ENCODE data around the gene CTBP2.

The CTBP2 gene

DNA sequence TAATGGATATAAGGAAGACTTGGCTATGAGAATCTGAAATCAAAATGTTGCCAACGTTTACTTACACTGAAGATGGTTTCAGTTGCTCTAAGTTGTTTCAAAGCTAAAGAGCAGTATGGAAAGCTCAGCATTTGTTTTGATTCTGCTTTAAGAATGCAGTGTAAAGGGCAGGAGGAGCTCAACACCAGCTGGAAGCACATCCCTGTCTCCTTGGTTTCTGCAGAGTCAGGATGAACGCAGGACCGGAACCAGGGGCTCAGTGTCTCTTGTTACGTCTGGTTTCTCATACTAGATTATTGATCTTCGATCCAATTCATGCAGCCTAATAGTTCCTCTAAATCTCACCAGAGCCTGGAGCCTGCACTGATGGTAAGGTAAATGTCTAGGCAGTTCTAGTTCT lies 194.4 kb downstream of the CTBP2 start:
- no peak overlapping the region for H3K4me3 ChIP-seq (ENCODE audit: low read length in 2 of 2)
- H3K9me3 ChIP-seq (ENCODE audit: control insufficient read depth in 2 of 2, low read length in 2 of 2) = no peaks in the 10 kb centered on the region
- peaks cover 0 to 2% of the 10 kb centered on the region in 2 donors for H3K4me1 ChIP-seq (ENCODE audit: control insufficient read depth in 2 of 2, insufficient read depth in 2 of 2, low read length in 2 of 2)
- no peak overlapping the region for H3K9ac ChIP-seq (ENCODE audit: low read depth in 1 of 2, low read length in 2 of 2)
- H3K27me3 ChIP-seq (ENCODE audit: control insufficient read depth in 2 of 2, insufficient read depth in 2 of 2, low read length in 2 of 2) = no peaks in the 10 kb centered on the region
- H3K27ac ChIP-seq (ENCODE audit: low read depth in 2 of 2, low read length in 2 of 2) = no peak overlapping the region
- H3K36me3 ChIP-seq (ENCODE audit: control insufficient read depth in 2 of 2, insufficient read depth in 2 of 2, low read length in 2 of 2) = peaks cover 10 to 27% of the 10 kb centered on the region in 2 donors

DNA sequence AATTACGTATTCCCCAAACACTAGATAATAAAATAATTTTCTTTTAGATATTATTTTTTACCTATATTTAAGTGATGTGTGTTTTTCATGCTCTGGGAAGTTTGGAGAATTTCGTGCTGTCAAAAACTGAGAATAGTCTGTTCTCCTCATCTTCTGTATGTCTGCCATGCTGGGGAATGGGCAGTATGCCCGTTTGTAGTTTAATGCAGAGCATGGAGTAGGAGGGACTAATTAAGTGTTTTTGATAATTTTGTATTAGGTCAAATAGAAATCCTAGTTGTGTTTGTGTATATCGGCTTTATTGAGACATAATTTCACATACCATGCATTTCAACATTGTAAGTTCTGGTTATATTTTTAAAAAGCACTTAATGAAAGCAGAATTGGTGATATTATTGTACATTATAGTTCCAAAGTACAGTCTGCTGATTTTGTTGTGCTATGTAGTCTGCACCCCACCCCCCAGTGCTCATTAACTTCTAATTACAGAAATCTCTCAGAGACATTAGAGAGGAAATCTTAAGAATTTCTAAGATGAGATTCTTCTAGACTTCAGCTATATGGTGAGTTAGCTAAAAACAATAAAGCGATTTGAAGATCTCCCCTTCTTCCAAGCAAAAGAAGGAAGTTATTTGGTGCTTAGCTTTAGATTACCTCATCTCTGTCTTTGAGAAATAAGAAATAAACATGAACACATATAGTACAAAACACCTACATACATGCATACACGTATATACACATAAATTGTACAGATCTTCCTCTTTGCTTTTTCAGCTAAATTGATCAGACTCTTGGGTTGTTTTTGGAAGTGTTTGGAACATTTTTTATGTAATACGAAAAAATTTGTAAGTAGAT lies 196.3 kb downstream of the CTBP2 start:
- H3K27ac ChIP-seq (ENCODE audit: low read depth in 2 of 2, low read length in 2 of 2) = no peak overlapping the region
- peaks cover 10 to 24% of the 10 kb centered on the region in 2 donors for H3K36me3 ChIP-seq (ENCODE audit: control insufficient read depth in 2 of 2, insufficient read depth in 2 of 2, low read length in 2 of 2)
- no peak overlapping the region for H3K9ac ChIP-seq (ENCODE audit: low read depth in 1 of 2, low read length in 2 of 2)
- H3K4me3 ChIP-seq (ENCODE audit: low read length in 2 of 2) = no peak overlapping the region
- H3K9me3 ChIP-seq (ENCODE audit: control insufficient read depth in 2 of 2, low read length in 2 of 2) = no peaks in the 10 kb centered on the region
- H3K4me1 ChIP-seq (ENCODE audit: control insufficient read depth in 2 of 2, insufficient read depth in 2 of 2, low read length in 2 of 2) = no peaks in the 10 kb centered on the region
- no peaks in the 10 kb centered on the region for H3K27me3 ChIP-seq (ENCODE audit: control insufficient read depth in 2 of 2, insufficient read depth in 2 of 2, low read length in 2 of 2)

DNA sequence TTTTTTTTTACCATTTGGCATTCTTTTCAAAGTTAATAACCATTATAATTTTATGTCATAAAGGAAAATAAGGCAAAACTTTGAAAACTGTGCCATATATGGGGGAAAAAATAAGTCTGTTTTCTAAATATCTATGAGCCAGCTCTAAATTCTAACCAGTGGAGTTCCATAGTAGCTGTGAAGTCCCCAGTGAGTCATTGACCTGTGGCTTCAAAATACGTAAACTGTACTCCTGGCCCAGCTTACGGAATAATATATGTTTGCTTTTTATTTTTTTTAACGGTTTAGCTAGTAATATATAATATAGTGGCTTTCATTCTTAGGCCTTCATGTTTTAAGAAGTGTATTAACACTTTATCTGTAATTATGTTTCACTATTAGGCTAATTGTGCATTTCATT lies 197.9 kb downstream of the CTBP2 start:
- H3K27me3 ChIP-seq (ENCODE audit: control insufficient read depth in 2 of 2, insufficient read depth in 2 of 2, low read length in 2 of 2) = no peaks in the 10 kb centered on the region
- H3K9ac ChIP-seq (ENCODE audit: low read depth in 1 of 2, low read length in 2 of 2) = no peak overlapping the region
- H3K36me3 ChIP-seq (ENCODE audit: control insufficient read depth in 2 of 2, insufficient read depth in 2 of 2, low read length in 2 of 2) = peaks cover 10 to 15% of the 10 kb centered on the region in 2 donors
- no peaks in the 10 kb centered on the region for H3K9me3 ChIP-seq (ENCODE audit: control insufficient read depth in 2 of 2, low read length in 2 of 2)
- no peaks in the 10 kb centered on the region for H3K4me1 ChIP-seq (ENCODE audit: control insufficient read depth in 2 of 2, insufficient read depth in 2 of 2, low read length in 2 of 2)
- H3K27ac ChIP-seq (ENCODE audit: low read depth in 2 of 2, low read length in 2 of 2) = no peak overlapping the region
- no peak overlapping the region for H3K4me3 ChIP-seq (ENCODE audit: low read length in 2 of 2)

DNA sequence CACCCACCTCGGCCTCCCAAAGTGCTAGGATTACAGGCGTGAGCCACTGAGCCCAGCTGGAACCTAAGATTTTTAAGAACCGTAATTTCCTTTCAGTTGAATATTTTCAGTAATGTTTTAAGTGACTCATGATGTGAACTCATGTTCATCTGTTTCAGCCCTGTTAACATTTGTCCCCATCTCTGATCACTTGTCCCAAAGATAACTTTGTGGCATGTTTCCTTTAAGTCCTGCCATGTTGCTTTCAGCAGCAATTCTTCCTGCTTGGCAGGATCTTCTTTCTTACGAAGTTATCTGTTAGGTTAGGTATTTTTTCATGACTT lies 199.2 kb downstream of the CTBP2 start:
- H3K4me3 ChIP-seq (ENCODE audit: low read length in 2 of 2) = no peak overlapping the region
- no peak overlapping the region for H3K27ac ChIP-seq (ENCODE audit: low read depth in 2 of 2, low read length in 2 of 2)
- no peaks in the 10 kb centered on the region for H3K4me1 ChIP-seq (ENCODE audit: control insufficient read depth in 2 of 2, insufficient read depth in 2 of 2, low read length in 2 of 2)
- H3K27me3 ChIP-seq (ENCODE audit: control insufficient read depth in 2 of 2, insufficient read depth in 2 of 2, low read length in 2 of 2) = no peaks in the 10 kb centered on the region
- peaks cover 0 to 6% of the 10 kb centered on the region in 2 donors for H3K36me3 ChIP-seq (ENCODE audit: control insufficient read depth in 2 of 2, insufficient read depth in 2 of 2, low read length in 2 of 2)
- no peak overlapping the region for H3K9ac ChIP-seq (ENCODE audit: low read depth in 1 of 2, low read length in 2 of 2)
- no peaks in the 10 kb centered on the region for H3K9me3 ChIP-seq (ENCODE audit: control insufficient read depth in 2 of 2, low read length in 2 of 2)

DNA sequence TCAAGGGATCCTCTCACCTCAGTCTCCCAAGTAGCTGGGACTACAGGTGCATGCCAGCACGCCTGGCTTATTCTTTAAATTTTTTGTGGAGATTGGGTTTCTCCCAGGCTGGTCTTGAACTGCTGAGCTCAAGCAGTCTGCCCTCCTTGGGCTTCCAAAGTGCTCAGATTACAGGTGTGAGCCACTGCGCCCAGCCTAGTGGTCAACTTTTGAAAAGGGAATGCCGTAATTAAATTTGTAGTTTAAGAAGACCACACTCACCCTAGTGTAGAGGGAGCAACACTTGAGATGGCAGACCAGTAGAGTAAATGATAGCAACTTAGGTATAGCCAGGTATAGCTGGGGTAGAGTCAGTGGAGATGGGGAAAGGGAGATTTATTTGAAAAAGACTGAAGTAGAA lies 200.8 kb downstream of the CTBP2 start:
- Histone ChIP-seq H3K9ac (ENCODE audit: low read depth in 1 of 2, low read length in 2 of 2) (no peak overlapping the region), H3K27ac (ENCODE audit: low read depth in 2 of 2, low read length in 2 of 2) (no peak overlapping the region), H3K4me1 (ENCODE audit: control insufficient read depth in 2 of 2, insufficient read depth in 2 of 2, low read length in 2 of 2) (no peaks in the 10 kb centered on the region), H3K27me3 (ENCODE audit: control insufficient read depth in 2 of 2, insufficient read depth in 2 of 2, low read length in 2 of 2) (no peaks in the 10 kb centered on the region), H3K36me3 (ENCODE audit: control insufficient read depth in 2 of 2, insufficient read depth in 2 of 2, low read length in 2 of 2) (peaks cover 0 to 3% of the 10 kb centered on the region in 2 donors), H3K4me3 (ENCODE audit: low read length in 2 of 2) (no peak overlapping the region), H3K9me3 (ENCODE audit: control insufficient read depth in 2 of 2, low read length in 2 of 2) (no peaks in the 10 kb centered on the region)

DNA sequence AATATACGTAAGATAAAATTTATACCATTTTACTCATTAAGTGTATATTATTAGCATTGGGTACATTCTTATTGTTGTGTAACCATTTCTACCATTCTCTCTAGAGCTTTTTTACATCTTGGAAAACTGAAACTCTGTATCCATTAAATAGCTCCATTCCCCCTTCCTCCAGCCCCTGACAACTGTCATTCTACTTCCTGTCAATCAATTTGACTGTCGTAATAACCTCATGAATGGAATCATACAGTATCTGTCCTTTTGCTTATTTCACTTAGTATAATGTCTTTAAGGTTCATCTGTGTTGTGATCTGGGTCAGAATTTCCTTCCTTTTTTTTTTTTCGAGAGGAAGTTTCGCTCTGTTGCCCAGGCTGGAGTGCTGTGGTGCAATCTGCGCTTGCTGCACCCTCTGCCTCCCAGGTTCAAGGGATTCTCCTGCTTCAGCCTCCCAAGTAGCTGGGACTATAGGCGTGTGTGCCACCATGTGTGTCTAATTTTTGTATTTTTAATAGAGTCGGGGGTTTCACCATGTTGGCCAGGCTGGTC lies 202.9 kb downstream of the CTBP2 start:
- Histone ChIP-seq H3K27me3 (ENCODE audit: control insufficient read depth in 2 of 2, insufficient read depth in 2 of 2, low read length in 2 of 2) (no peaks in the 10 kb centered on the region), H3K9ac (ENCODE audit: low read depth in 1 of 2, low read length in 2 of 2) (no peak overlapping the region), H3K27ac (ENCODE audit: low read depth in 2 of 2, low read length in 2 of 2) (no peak overlapping the region), H3K36me3 (ENCODE audit: control insufficient read depth in 2 of 2, insufficient read depth in 2 of 2, low read length in 2 of 2) (peaks cover 0 to 3% of the 10 kb centered on the region in 2 donors), H3K4me1 (ENCODE audit: control insufficient read depth in 2 of 2, insufficient read depth in 2 of 2, low read length in 2 of 2) (no peaks in the 10 kb centered on the region), H3K4me3 (ENCODE audit: low read length in 2 of 2) (no peak overlapping the region), H3K9me3 (ENCODE audit: control insufficient read depth in 2 of 2, low read length in 2 of 2) (no peaks in the 10 kb centered on the region)

DNA sequence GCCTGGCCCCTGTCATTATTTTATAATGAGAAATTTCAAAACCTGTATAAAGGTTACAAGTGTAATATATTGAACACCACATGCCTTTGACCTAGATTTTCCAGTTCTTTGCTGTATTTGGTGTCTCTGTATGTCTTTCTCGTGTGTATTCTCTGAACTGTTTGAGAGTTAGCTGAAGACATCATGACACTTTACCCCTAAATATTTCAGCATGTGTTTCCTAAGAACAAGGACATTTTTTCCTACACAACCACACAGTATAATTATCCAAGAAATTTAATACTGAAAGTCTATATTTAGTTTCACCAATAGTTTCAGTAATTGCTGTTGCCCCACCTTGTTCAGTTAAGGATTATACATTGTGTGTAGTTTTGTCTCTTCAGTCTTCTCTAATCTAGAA lies 203.6 kb downstream of the CTBP2 start:
- Histone ChIP-seq H3K36me3 (ENCODE audit: control insufficient read depth in 2 of 2, insufficient read depth in 2 of 2, low read length in 2 of 2) (peaks cover 0 to 3% of the 10 kb centered on the region in 2 donors), H3K27me3 (ENCODE audit: control insufficient read depth in 2 of 2, insufficient read depth in 2 of 2, low read length in 2 of 2) (no peaks in the 10 kb centered on the region), H3K9ac (ENCODE audit: low read depth in 1 of 2, low read length in 2 of 2) (no peak overlapping the region), H3K27ac (ENCODE audit: low read depth in 2 of 2, low read length in 2 of 2) (no peak overlapping the region), H3K9me3 (ENCODE audit: control insufficient read depth in 2 of 2, low read length in 2 of 2) (no peaks in the 10 kb centered on the region), H3K4me3 (ENCODE audit: low read length in 2 of 2) (no peak overlapping the region), H3K4me1 (ENCODE audit: control insufficient read depth in 2 of 2, insufficient read depth in 2 of 2, low read length in 2 of 2) (no peaks in the 10 kb centered on the region)

DNA sequence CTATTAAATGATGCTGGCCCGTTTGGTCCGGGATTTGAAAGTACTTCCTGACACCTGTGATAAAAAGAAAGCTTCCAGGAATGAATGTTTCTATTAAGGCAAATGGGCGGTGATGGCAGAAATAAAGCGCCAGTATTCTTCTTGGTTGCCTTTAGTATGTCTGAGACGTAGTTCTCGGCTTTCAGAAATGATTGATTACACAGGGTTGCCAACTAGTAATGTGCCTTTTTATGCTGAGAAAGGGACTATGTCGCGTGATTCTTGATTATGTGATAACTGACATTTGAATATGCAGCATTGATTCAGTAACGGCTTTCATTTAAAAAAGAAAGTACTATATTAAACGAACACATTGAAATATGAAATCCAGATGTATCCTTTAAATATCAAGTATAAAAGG lies 204.5 kb downstream of the CTBP2 start:
- Histone ChIP-seq H3K27ac (ENCODE audit: low read depth in 2 of 2, low read length in 2 of 2) (no peak overlapping the region), H3K27me3 (ENCODE audit: control insufficient read depth in 2 of 2, insufficient read depth in 2 of 2, low read length in 2 of 2) (no peaks in the 10 kb centered on the region), H3K4me3 (ENCODE audit: low read length in 2 of 2) (no peak overlapping the region), H3K36me3 (ENCODE audit: control insufficient read depth in 2 of 2, insufficient read depth in 2 of 2, low read length in 2 of 2) (peaks cover 0 to 3% of the 10 kb centered on the region in 2 donors), H3K9ac (ENCODE audit: low read depth in 1 of 2, low read length in 2 of 2) (no peak overlapping the region), H3K4me1 (ENCODE audit: control insufficient read depth in 2 of 2, insufficient read depth in 2 of 2, low read length in 2 of 2) (no peaks in the 10 kb centered on the region), H3K9me3 (ENCODE audit: control insufficient read depth in 2 of 2, low read length in 2 of 2) (no peaks in the 10 kb centered on the region)

DNA sequence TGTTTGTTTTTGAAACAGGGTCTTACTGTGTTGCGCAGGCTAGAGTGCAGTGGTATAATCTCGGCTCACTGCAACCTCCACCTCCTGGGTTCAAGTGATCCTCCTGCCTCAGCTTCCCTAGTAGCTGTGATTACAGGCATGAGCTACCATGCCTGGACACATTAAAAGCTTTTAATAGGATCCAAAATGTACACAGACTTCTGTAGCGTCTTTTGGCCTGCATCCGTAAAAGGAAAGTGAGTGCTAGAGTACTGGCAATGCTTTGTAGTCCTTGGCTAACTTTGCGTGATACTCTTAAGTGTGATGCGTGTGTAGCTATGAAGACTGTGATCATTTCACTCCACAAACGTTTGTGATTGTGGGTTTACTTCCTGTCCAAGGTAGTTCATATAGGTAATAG lies 205.1 kb downstream of the CTBP2 start:
- Histone ChIP-seq H3K27ac (ENCODE audit: low read depth in 2 of 2, low read length in 2 of 2) (no peak overlapping the region), H3K9ac (ENCODE audit: low read depth in 1 of 2, low read length in 2 of 2) (no peak overlapping the region), H3K4me1 (ENCODE audit: control insufficient read depth in 2 of 2, insufficient read depth in 2 of 2, low read length in 2 of 2) (no peaks in the 10 kb centered on the region), H3K27me3 (ENCODE audit: control insufficient read depth in 2 of 2, insufficient read depth in 2 of 2, low read length in 2 of 2) (no peaks in the 10 kb centered on the region), H3K4me3 (ENCODE audit: low read length in 2 of 2) (no peak overlapping the region), H3K36me3 (ENCODE audit: control insufficient read depth in 2 of 2, insufficient read depth in 2 of 2, low read length in 2 of 2) (peaks cover 0 to 3% of the 10 kb centered on the region in 2 donors), H3K9me3 (ENCODE audit: control insufficient read depth in 2 of 2, low read length in 2 of 2) (no peaks in the 10 kb centered on the region)

DNA sequence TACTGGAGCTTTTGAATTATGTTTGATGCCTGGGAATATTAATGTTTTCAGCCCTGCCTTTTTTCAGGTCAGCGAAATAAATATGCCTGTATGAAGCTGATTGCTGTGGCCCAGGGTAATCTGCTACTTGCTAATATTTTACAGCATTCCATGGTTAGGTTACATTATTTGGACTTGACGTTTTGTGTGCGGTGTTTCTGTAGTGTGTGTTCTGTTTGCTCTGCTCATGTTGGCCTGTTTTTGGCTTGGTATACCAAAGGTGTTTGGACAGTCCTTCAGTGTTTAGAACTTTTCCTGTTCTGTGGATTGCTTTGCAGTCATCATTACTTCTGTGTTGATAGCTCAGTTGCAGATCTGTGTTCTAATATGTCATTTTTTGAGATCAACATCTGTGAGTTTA lies 206.9 kb downstream of the CTBP2 start:
- no peaks in the 10 kb centered on the region for H3K27me3 ChIP-seq (ENCODE audit: control insufficient read depth in 2 of 2, insufficient read depth in 2 of 2, low read length in 2 of 2)
- no peaks in the 10 kb centered on the region for H3K9me3 ChIP-seq (ENCODE audit: control insufficient read depth in 2 of 2, low read length in 2 of 2)
- no peak overlapping the region for H3K9ac ChIP-seq (ENCODE audit: low read depth in 1 of 2, low read length in 2 of 2)
- H3K36me3 ChIP-seq (ENCODE audit: control insufficient read depth in 2 of 2, insufficient read depth in 2 of 2, low read length in 2 of 2) = peaks cover 0 to 5% of the 10 kb centered on the region in 2 donors
- no peaks in the 10 kb centered on the region for H3K4me1 ChIP-seq (ENCODE audit: control insufficient read depth in 2 of 2, insufficient read depth in 2 of 2, low read length in 2 of 2)
- H3K27ac ChIP-seq (ENCODE audit: low read depth in 2 of 2, low read length in 2 of 2) = no peak overlapping the region
- H3K4me3 ChIP-seq (ENCODE audit: low read length in 2 of 2) = no peak overlapping the region

Measured in mucosa of rectum (tissue), 2 donors.